Measurements from ENCODE around the gene SLC25A48. TPM values are rescaled to one million over a fixed set of nuclear protein-coding genes. Genes with fewer than 3 reads are reported as not detected.

The SLC25A48 gene
- total RNA-seq, 4 donors from 2014 or later = 0.34 to 2.0 (median 0.94) TPM; not detected in 1

DNA sequence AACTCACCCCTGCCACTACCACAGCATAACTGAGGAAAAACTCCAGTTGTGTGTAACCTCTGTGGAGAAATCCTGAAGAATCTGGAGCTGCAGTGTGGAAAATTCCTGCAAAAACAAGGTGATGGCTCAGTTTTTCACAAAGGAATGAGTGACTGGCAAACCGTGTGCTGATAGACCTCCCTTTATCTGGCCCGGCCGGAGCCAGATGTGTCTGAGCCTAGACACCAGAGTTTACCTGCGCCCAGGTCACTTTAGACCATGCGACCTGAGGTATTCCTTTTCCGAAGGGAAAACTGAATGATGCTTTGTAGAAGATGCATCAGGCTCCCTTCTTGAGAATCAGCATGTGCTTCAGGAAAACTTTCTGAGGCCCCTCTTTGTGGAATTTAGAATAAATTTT, 16.2 kb downstream of the SLC25A48 start:
- TF ChIP-seq, protein P1, sequence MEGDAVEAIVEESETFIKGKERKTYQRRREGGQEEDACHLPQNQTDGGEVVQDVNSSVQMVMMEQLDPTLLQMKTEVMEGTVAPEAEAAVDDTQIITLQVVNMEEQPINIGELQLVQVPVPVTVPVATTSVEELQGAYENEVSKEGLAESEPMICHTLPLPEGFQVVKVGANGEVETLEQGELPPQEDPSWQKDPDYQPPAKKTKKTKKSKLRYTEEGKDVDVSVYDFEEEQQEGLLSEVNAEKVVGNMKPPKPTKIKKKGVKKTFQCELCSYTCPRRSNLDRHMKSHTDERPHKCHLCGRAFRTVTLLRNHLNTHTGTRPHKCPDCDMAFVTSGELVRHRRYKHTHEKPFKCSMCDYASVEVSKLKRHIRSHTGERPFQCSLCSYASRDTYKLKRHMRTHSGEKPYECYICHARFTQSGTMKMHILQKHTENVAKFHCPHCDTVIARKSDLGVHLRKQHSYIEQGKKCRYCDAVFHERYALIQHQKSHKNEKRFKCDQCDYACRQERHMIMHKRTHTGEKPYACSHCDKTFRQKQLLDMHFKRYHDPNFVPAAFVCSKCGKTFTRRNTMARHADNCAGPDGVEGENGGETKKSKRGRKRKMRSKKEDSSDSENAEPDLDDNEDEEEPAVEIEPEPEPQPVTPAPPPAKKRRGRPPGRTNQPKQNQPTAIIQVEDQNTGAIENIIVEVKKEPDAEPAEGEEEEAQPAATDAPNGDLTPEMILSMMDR (IDR thresholded peaks at IDR 0.05; ENCODE audit: low read depth) = no peak

DNA sequence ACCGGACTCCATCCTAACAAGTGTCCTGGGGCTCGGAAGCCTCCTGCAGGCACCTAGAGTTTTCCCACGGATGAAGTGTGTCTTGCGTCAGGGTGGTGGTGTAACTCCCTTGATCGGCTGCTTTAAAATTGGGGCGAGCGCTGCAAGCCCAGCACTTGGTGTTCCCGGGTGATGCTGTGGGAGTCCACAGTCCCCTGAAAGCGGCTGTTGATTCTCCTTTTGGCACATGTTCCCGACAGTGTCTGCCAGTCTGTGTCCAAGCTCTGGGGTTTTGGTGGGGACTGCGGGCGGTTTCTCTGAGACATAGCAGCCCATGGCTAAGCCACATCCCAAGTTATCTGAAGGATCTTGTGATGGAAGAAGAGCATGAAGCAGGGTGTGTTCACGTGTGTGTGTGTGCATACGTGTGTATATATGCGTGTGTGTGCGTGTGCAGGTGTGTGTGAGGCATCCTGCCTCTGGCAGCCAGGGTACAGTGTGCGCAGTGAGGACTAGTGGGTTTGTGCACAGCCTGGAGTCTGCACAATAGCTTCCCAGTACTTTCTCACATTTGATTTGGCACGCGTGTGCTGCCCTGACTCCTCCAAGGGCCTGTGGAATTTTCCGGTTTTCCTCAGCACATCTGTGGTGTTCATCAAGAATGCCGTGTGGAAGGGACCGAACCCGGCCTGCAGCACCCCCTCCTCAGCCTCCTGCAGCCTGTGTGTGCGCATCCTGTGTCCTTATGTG, 16.9 kb downstream of the SLC25A48 start:
- TF ChIP-seq, protein P1 (IDR thresholded peaks at IDR 0.05; ENCODE audit: low read depth) = no peak

DNA sequence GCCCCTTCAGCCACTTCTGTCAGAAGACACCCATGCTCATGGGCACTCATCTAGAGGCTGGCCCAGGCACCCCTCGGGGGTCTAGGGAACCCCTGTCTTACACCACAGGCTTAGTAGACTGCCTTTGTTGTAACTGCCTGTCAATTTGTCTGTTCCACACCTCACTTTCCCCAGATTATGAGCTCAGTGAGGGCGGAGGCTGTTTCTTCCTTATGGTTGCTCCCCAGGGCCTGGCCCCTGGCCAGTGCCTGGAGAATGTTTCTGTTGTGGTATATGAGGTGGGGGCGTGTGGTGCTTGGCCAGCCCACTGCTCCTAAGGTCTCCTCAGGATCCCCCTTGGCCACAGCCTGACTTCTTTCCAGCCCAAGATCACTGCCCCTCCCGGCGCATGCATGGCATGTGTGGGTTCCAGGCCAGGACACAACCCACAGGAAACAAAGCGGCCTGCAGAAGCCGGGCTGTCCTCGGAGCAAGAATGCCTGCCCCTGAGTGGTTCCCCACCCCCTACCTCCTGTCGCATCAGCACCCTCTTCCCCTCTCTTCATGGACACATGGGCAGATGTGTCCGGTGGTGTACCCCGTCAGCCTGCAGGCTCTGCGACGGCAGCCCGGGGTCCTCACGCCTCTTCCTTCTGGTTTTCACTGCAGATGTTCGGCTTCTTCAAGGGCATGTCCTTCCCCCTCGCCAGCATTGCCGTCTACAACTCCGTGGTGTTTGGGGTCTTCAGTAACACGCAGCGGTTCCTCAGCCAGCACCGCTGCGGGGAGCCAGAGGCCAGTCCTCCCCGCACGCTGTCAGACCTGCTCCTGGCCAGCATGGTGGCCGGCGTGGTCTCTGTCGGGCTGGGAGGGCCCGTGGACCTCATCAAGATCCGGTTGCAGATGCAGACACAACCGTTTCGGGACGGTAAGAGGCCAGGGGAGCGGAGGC, 17.7 kb downstream of the SLC25A48 start:
- TF ChIP-seq, protein P1 (IDR thresholded peaks at IDR 0.05; ENCODE audit: low read depth) = no peak

DNA sequence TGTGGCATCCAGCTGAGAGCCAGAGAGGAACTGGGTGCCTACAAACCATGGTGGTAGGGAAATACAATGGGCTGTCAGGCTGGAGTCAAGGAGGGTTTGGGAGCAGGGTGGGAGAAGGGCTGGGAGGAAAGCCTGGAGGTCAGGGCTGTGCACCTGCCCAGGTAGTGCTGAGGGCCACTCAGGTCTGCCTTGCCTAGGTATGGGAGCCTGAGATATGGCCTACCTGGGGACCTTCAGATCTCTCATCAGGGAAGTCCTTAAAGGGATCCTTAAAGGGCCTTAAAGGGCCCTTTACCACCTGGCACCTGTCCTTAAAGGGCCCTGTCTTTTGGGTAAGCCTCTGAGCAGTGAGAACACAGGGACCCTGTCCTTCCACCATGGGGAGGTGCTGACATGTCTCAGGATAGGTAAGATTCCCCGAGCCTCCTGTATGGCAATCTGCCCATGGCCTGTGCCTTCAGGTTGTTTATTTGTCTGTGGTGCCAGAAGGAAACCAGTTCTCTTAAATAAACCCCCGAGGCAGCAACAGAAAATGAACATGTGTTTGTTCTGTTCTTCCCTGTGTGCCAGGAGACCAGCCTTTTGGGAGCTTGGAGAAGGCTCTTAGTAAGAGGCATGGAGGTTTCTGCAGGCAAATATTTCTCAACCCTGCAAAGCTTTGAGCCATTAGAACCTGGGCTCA, 23.3 kb downstream of the SLC25A48 start:
- TF ChIP-seq, protein P1 (IDR thresholded peaks at IDR 0.05; ENCODE audit: low read depth) = no peak

DNA sequence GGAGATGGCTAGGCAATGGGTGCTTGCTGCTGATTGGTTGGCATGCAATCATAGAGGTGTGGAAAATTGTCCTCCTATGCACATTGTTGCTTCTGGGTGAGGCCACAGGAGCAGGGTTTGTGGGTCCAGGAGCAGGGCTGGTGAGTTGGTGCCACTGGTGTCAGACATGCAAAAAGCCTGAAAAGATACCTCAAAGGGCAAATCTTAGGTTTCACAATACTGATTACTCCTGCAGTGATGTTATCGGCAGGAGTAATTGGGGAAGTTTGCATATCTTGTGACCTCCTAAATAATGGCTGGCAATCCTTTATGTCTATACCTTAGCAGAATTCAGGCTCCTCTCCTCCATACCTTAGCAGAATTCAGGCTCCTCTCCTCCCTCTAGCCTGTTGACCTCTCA, 25.2 kb downstream of the SLC25A48 start:
- TF ChIP-seq, protein P1 (IDR thresholded peaks at IDR 0.05; ENCODE audit: low read depth) = no peak

- TF ChIP-seq, protein P1 (IDR thresholded peaks at IDR 0.05; ENCODE audit: low read depth) = no peak
Observed at GRCh38 chr5:135861641-135862040, 27.2 kb downstream of the SLC25A48 start.
